Adrenal gland (tissue), 12 donors: ENCODE measurements around the gene IL17RD. TPM values are rescaled to one million over a fixed set of nuclear protein-coding genes. Genes with fewer than 3 reads are reported as not detected.

Experiments
- DNase-seq, 7 donors: peaks; one replicate each; pipeline ENCODE4 v3.0.0-alpha.2; 2019 to 2020
- H3K27ac ChIP-seq, 5 donors: fragments of 200-600 bp; sonication (generic) in 4 of 5; 1 replicate in 3 of 5; 2 replicates in 2 of 5; pipeline versions ENCODE4 v1.5.1 to v1.8.0; 2016 to 2020; ENCODE audit warnings: mild to moderate bottlenecking in 1 of 5
- H3K27me3 ChIP-seq: fragments of 200-600 bp; 2 replicates; pipeline ENCODE4 v1.8.0; 2021
- H3K36me3 ChIP-seq, 2 donors: fragments of 200-600 bp; replicated peaks in 1 of 2; 1 replicate in 1 of 2; 2 replicates in 1 of 2; pipeline versions ENCODE4 v1.5.1 to v1.8.0; 2018 to 2022
- H3K4me1 ChIP-seq, 2 donors: fragments of 200-600 bp; replicated peaks in 1 of 2; 1 replicate in 1 of 2; 2 replicates in 1 of 2; pipeline versions ENCODE4 v1.5.1 to v1.8.0; 2018 to 2021
- H3K4me3 ChIP-seq, 4 donors: fragments of 200-600 bp; sonication (generic) in 3 of 4; one replicate each; pipeline ENCODE4 v1.5.1; 2016 to 2018
- H3K9me3 ChIP-seq, 3 donors: fragments of 200-600 bp; sonication (generic) in 1 of 3; replicated peaks in 1 of 3; 1 replicate in 2 of 3; 2 replicates in 1 of 3; pipeline versions ENCODE4 v1.5.1 to v1.8.0; 2016 to 2021
- CTCF ChIP-seq, 6 experiments: fragments of 450-650 bp in 4 of 6; fragments of 200-600 bp in 2 of 6; sonication (generic) in 1 of 6; IDR thresholded peaks; 1 replicate in 5 of 6; 2 replicates in 1 of 6; pipeline versions ENCODE4 v1.5.1 to v1.8.0; 2016 to 2021; ENCODE audit warnings: antibody characterized with exemption in 6 of 6, mild to moderate bottlenecking in 2 of 6, moderate library complexity in 1 of 6
- POLR2A ChIP-seq, 2 donors: fragments of 450-650 bp; IDR thresholded peaks; one replicate each; pipeline ENCODE4 v1.6.1; 2017; ENCODE audit warnings: antibody characterized with exemption in 2 of 2, mild to moderate bottlenecking in 2 of 2, moderate library complexity in 1 of 2
- WGBS, 4 donors: extraction: QIAGEN DNeasy Blood & Tissue Kit in 2 of 4; methylation state at CpG; one replicate each; pipeline versions ENCODE4 v1.1.5 to v1.1.7; 2013 to 2017; 5-methylcytosine and 5-hydroxymethylcytosine counted together
- intact Hi-C, 2 donors: fragments of 100-400 bp; cut with DNase I; formaldehyde crosslinking; loops; one replicate each; pipeline versions ENCODE4 v1.14.1 to v1.15.0; 2022 to 2023
- polyA plus RNA-seq, 3 donors: library from polyadenylated mRNA; stranded (reverse); fragments of 200-250 nt in 2 of 3; fragments of 350-450 nt in 1 of 3; fragmentation: Illumina TruSeq in 1 of 3; extraction: RNeasy Lipid Tissue Mini Kit (QIAGEN cat#74804) in 1 of 3; gene quantifications; one replicate each; pipeline ENCODE4 v1.2.3, GENCODE V29; 2013 to 2014
- total RNA-seq, 9 donors: library from RNA; depleted of rRNA in 4 of 9; stranded (reverse); fragments of >200 nt in 4 of 9; fragments of 120-200 nt in 1 of 9; fragmentation: NEBNext Ultra II Directional in 1 of 9; extraction: Animal tissue kit (Norgen Biotek cat#: 25700) in 1 of 9; gene quantifications; one replicate each; pipeline versions ENCODE4 v1.1.0 to v1.2.4, GENCODE V29; 2013 to 2023
- donor health status: healthy with polysubstance abuse.
- donor health status: Bipolar disorder and iron deficiency.
- donor health status: DM: yes; HTN: yes; CAD: no.
- donor health status: DM: no; HTN: no; CAD: no.
- donor health status: DM: no; HTN: no; CAD: no.
- donor health status: DM: yes; HTN: yes; CAD: no.

Gene IL17RD
- total and polyA plus RNA-seq, 12 donors: 0.44 to 7.1 (median 1.5) TPM

- H3K4me3 ChIP-seq: no peak overlapping the region
- no peaks in the 10 kb centered on the region for H3K27me3 ChIP-seq
- peaks cover 9% of the 10 kb centered on the region in 2 donors for H3K4me1 ChIP-seq
- no peak for TF ChIP-seq POLR2A (IDR thresholded peaks at IDR 0.05)
- TF ChIP-seq CTCF (IDR thresholded peaks at IDR 0.05): no peak
- WGBS, 4 donors: 87 to 96% (median 90%) methylated on average over 6 of the region's 6 CpGs
- H3K9me3 ChIP-seq: no peaks in the 10 kb centered on the region
- H3K36me3 ChIP-seq: no peaks in the 10 kb centered on the region
- intact Hi-C loops: no loop called here
- H3K27ac ChIP-seq: no peak overlapping the region
- no peak for DNase-seq
Measured at GRCh38 chr3:57082481-57082880, 82.7 kb downstream of the IL17RD start.

- H3K27ac ChIP-seq: no peak overlapping the region
- H3K9me3 ChIP-seq: no peaks in the 10 kb centered on the region
- TF ChIP-seq POLR2A (IDR thresholded peaks at IDR 0.05) (no peak), CTCF (IDR thresholded peaks at IDR 0.05) (no peak)
- no peaks in the 10 kb centered on the region for H3K27me3 ChIP-seq
- no peak overlapping the region for H3K4me3 ChIP-seq
- intact Hi-C loops: no loop called here
- H3K36me3 ChIP-seq: no peaks in the 10 kb centered on the region
- WGBS, 4 donors: 74 to 85% (median 82%) methylated on average over 3 of the region's 3 CpGs
- DNase-seq: no peak
- peaks cover 10 to 12% of the 10 kb centered on the region in 2 donors for H3K4me1 ChIP-seq
Measured at GRCh38 chr3:57081173-57081572, 84.0 kb downstream of the IL17RD start.

GRCh38 chr3:57080171-57080570 lies 85.0 kb downstream of the IL17RD start:
- WGBS, 4 donors: 92 to 96% (median 94%) methylated on average over 4 of the region's 4 CpGs
- no peaks in the 10 kb centered on the region for H3K27me3 ChIP-seq
- TF ChIP-seq POLR2A (IDR thresholded peaks at IDR 0.05): no peak
- no peak for TF ChIP-seq CTCF (IDR thresholded peaks at IDR 0.05)
- H3K4me1 ChIP-seq: peaks cover 9 to 10% of the 10 kb centered on the region in 2 donors
- no peak overlapping the region for H3K27ac ChIP-seq
- no peak for DNase-seq
- H3K36me3 ChIP-seq: no peaks in the 10 kb centered on the region
- intact Hi-C loops: no loop called here
- H3K4me3 ChIP-seq: no peak overlapping the region
- no peaks in the 10 kb centered on the region for H3K9me3 ChIP-seq

- DNase-seq: peak in 1 of 7 donors; percentile 47
- TF ChIP-seq CTCF (IDR thresholded peaks at IDR 0.05) (no peak), POLR2A (IDR thresholded peaks at IDR 0.05) (no peak)
- H3K27ac ChIP-seq: peak overlapping the region in 1 of 5 donors; percentile 81
- H3K4me3 ChIP-seq: peak overlapping the region in 1 of 4 donors; percentile 74
- intact Hi-C loops: loop anchor here in 1 of 2 donors (10.0 kb wide), 1 partner anchor 55 kb away; no protein-coding TSS in a partner anchor
- H3K9me3 ChIP-seq: no peaks in the 10 kb centered on the region
- no peaks in the 10 kb centered on the region for H3K36me3 ChIP-seq
- H3K27me3 ChIP-seq: no peaks in the 10 kb centered on the region
- WGBS, 4 donors: 8 to 53% (median 22%) methylated on average over 3 to 25 of the region's 25 CpGs
- peaks cover 9 to 10% of the 10 kb centered on the region in 2 donors for H3K4me1 ChIP-seq
Measured at GRCh38 chr3:57079474-57079831, 85.7 kb downstream of the IL17RD start.
